GM19438 (cell line): ENCODE measurements around the gene RLF.

Experiments used
- ATAC-seq: cut with Tn5 transposase; IDR thresholded peaks from one replicate; pipeline ENCODE4 v1.9.1; 2021; ENCODE audit warnings: low read depth; ENCODE audit not compliant: unreplicated experiment

Gene RLF

DNA sequence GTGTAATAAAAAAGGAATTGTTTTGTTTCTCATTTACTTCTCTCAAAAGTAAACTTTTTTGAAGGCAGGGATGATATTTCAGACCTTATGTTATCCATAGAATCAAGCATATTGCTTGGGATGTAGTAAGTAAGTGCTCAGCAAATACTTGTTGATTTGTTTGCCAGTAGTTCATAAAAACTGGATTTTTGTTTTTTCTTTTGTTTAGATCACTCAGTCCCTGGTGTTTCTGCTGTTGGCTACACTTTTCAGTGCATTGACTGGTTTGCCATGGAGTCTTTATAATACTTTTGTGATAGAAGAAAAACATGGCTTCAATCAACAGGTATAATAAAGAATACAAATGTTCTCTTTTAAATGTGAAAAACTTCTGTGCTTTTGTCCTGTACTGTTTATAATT is 107.0 kb downstream of the RLF start:
- no peak for ATAC-seq

- ATAC-seq, result no peak
These were observed 109.1 kb downstream of the RLF start for GRCh38 chr1:40270152-40270834.

DNA sequence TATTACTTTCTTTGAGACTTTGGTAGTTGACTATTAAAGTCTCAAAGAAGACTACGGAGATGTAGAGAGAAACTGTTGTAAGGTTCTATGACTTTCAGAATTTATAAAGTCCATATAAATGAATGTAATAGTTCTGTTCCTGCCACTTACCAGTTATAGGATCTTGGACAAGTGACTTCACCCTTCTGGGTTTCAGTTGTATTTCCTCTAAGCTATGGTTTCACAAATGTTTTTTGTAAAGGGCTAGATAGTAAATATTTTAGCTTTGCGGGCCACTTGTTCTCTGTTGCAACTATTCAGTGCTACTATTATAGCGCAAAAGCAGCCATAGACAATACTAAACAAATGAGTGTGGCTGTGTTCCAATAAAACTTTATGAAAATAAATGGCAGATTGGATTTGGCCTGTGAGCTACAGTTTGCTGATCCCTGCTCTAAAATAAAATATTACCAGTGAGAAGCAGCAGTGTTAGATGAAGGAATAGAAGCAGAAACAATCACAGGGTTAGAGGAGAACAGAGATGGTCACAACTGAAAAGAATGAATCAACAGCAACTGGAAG is 111.5 kb downstream of the RLF start:
- no peak for ATAC-seq

DNA sequence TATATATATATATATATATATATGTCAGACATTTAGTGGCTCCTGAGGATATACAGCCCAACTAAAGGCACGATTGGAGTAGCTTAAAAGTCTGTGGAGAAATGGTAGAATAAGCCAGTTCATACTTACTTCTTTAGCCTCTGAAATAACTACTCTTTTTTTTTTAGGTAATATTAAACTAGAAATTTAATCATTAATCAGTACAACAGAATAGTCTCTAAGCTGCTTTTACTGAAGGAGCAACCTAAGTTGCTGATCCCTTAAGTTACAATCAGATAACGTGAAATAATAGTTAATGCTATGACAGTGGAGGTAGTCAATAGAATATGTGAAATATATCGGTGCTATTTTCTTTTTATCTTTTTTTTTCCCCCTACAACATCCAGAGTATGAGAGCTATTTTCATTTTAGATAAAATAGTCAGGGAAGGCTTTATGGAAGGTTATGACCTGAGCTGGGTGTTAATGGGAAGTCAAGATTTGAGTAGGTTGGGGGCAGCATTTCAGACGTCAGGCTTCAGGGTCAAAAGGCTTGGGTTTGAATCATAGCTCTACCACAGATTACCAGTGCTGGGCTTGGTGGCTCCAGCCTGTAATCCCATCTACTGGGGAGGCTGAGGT is 112.5 kb downstream of the RLF start:
- ATAC-seq, result no peak

- ATAC-seq, result no peak
These were observed 113.1 kb downstream of the RLF start for GRCh38 chr1:40274331-40274730.

- ATAC-seq, result no peak
These were observed 114.9 kb downstream of the RLF start for GRCh38 chr1:40276122-40276521.

GRCh38 chr1:40281853-40282252 is 120.7 kb downstream of the RLF start:
- no peak for ATAC-seq
